Measurements from ENCODE around the gene EN1. TPM values are rescaled to one million over a fixed set of nuclear protein-coding genes. Genes with fewer than 3 reads are reported as not detected.

The EN1 gene
- total RNA-seq, 1 experiment from 2014 or later: 0.26 TPM

DNA sequence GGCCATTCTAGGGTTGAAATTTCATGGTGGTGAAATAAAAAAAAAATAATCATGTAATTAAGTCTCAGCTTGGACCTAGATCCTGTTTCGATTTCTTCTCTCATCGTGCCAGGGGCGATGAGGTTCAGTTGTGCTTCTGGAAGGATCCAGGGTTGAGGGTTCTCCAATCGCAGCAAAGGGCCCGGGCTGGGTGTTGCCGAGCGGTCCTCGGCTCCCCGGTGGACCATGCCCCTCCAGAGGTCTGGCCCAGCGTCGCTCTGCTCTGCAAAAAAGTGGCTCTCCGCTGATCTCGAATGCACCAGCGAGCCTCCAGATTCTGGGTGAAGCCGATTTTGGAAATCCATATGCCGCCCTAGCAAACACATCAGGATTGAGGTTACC is 39.0 kb downstream of the EN1 start:
- ATAC-seq (no peak), DNase-seq (ENCODE audit: low read depth, low spot score) (no peak)
- Histone ChIP-seq H3K27ac (ENCODE audit: low read length) (no peak overlapping the region), H3K4me3 (ENCODE audit: low read depth in 2 of 2, low read length in 2 of 2) (no peak overlapping the region), H3K9me3 (ENCODE audit: control insufficient read depth, insufficient read depth, low read depth, low read length) (no peaks in the 10 kb centered on the region), H3K36me3 (ENCODE audit: control insufficient read depth, insufficient read depth, low read length) (no peaks in the 10 kb centered on the region), H3K27me3 (ENCODE audit: control insufficient read depth, insufficient read depth, low read length) (peaks cover 6% of the 10 kb centered on the region; the same call in 1 of the 2 replicates), H3K4me1 (ENCODE audit: control insufficient read depth, insufficient read depth, low read length) (no peaks in the 10 kb centered on the region)
- intact Hi-C loops (cut with micrococcal nuclease; ENCODE audit: unreplicated experiment): no loop called here
- TF ChIP-seq SIN3A (IDR thresholded peaks at IDR 0.05; ENCODE audit: borderline replicate concordance, insufficient read depth, low read depth, low read length) (no peak), POLR2AphosphoS5 (IDR thresholded peaks at IDR 0.05; ENCODE audit: low read depth, low read length) (no peak), TCF7L2 (IDR thresholded peaks at IDR 0.05; ENCODE audit: low read depth, low read length) (no peak)
- TF ChIP-seq, protein P1, sequence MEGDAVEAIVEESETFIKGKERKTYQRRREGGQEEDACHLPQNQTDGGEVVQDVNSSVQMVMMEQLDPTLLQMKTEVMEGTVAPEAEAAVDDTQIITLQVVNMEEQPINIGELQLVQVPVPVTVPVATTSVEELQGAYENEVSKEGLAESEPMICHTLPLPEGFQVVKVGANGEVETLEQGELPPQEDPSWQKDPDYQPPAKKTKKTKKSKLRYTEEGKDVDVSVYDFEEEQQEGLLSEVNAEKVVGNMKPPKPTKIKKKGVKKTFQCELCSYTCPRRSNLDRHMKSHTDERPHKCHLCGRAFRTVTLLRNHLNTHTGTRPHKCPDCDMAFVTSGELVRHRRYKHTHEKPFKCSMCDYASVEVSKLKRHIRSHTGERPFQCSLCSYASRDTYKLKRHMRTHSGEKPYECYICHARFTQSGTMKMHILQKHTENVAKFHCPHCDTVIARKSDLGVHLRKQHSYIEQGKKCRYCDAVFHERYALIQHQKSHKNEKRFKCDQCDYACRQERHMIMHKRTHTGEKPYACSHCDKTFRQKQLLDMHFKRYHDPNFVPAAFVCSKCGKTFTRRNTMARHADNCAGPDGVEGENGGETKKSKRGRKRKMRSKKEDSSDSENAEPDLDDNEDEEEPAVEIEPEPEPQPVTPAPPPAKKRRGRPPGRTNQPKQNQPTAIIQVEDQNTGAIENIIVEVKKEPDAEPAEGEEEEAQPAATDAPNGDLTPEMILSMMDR (IDR thresholded peaks at IDR 0.05): no peak
- TF ChIP-seq, protein P2, sequence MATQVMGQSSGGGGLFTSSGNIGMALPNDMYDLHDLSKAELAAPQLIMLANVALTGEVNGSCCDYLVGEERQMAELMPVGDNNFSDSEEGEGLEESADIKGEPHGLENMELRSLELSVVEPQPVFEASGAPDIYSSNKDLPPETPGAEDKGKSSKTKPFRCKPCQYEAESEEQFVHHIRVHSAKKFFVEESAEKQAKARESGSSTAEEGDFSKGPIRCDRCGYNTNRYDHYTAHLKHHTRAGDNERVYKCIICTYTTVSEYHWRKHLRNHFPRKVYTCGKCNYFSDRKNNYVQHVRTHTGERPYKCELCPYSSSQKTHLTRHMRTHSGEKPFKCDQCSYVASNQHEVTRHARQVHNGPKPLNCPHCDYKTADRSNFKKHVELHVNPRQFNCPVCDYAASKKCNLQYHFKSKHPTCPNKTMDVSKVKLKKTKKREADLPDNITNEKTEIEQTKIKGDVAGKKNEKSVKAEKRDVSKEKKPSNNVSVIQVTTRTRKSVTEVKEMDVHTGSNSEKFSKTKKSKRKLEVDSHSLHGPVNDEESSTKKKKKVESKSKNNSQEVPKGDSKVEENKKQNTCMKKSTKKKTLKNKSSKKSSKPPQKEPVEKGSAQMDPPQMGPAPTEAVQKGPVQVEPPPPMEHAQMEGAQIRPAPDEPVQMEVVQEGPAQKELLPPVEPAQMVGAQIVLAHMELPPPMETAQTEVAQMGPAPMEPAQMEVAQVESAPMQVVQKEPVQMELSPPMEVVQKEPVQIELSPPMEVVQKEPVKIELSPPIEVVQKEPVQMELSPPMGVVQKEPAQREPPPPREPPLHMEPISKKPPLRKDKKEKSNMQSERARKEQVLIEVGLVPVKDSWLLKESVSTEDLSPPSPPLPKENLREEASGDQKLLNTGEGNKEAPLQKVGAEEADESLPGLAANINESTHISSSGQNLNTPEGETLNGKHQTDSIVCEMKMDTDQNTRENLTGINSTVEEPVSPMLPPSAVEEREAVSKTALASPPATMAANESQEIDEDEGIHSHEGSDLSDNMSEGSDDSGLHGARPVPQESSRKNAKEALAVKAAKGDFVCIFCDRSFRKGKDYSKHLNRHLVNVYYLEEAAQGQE (IDR thresholded peaks at IDR 0.05; ENCODE audit: insufficient read depth in 1 of 2, low read depth in 2 of 2, low read length in 1 of 2): no peak
- CTCF ChIA-PET: no interaction called here
- in situ Hi-C loops (cut with HindIII; ENCODE audit: low pct_unique_long_range_greater_than_20kb, low sequenced_read_pairs): no loop called here
- BruUV-seq (replicated peaks): no TSS peak
- POLR2A ChIA-PET: no interaction called here

DNA sequence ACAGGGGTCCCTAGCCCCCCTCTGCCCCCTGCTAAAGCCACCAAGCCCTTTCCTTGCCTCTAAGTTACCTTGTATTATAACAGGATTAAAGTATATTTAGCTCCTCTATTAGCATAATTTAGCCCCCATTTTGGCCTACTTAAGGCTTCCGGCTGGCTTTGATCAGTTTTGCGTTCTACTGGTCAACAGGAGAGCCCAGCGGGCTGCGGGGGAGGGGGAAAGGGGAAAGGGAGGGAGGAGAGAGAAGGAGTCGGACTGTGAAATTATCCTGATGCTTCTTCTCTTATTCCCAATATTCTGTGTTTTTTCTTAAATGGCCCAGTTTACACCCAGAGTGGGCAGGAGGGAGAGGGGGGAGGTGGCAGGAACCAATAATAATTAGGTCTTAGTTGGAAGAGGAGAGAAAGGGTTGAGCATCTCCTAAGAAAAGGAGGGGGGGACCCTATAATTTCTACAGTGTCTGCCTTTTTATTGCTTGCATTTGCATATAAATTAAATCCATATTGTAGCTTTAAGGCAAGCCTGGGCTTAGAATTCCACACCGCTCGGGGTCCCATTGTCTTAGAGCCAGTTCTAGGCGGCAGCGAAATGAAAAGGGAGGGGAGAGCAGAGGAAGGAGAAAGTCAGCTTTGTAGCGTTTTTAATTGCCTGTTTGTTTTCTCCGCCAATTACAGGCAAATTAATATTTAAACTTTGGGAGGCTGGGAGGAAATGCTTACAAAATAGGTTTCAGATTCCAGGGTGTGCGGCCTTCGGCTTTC is 39.6 kb downstream of the EN1 start:
- H3K36me3 ChIP-seq (ENCODE audit: control insufficient read depth, insufficient read depth, low read length): no peaks in the 10 kb centered on the region
- POLR2A ChIA-PET: no interaction called here
- TF ChIP-seq POLR2AphosphoS5 (IDR thresholded peaks at IDR 0.05; ENCODE audit: low read depth, low read length) (no peak), SIN3A (IDR thresholded peaks at IDR 0.05; ENCODE audit: borderline replicate concordance, insufficient read depth, low read depth, low read length) (no peak), TCF7L2 (IDR thresholded peaks at IDR 0.05; ENCODE audit: low read depth, low read length) (no peak)
- TF ChIP-seq, protein P2 (IDR thresholded peaks at IDR 0.05; ENCODE audit: insufficient read depth in 1 of 2, low read depth in 2 of 2, low read length in 1 of 2): no peak
- TF ChIP-seq, protein P1 (IDR thresholded peaks at IDR 0.05): no peak
- intact Hi-C loops (cut with micrococcal nuclease; ENCODE audit: unreplicated experiment): no loop called here
- H3K4me1 ChIP-seq (ENCODE audit: control insufficient read depth, insufficient read depth, low read length): no peaks in the 10 kb centered on the region
- H3K27ac ChIP-seq (ENCODE audit: low read length): no peak overlapping the region
- ATAC-seq (no peak), DNase-seq (ENCODE audit: low read depth, low spot score) (no peak)
- H3K9me3 ChIP-seq (ENCODE audit: control insufficient read depth, insufficient read depth, low read depth, low read length): no peaks in the 10 kb centered on the region
- BruUV-seq (replicated peaks): no TSS peak
- H3K4me3 ChIP-seq (ENCODE audit: low read depth in 2 of 2, low read length in 2 of 2): no peak overlapping the region
- peaks cover 6% of the 10 kb centered on the region; the same call in 1 of the 2 replicates for H3K27me3 ChIP-seq (ENCODE audit: control insufficient read depth, insufficient read depth, low read length)
- CTCF ChIA-PET: no interaction called here
- in situ Hi-C loops (cut with HindIII; ENCODE audit: low pct_unique_long_range_greater_than_20kb, low sequenced_read_pairs): no loop called here

Measured in Panc1 (cell line).